Tibial nerve (tissue), 4 donors: ENCODE results near the gene ANKRD44. TPM values are rescaled to one million over a fixed set of nuclear protein-coding genes. Genes with fewer than 3 reads are reported as not detected.

Experiments used
- DNase-seq, 2 donors: peaks; one replicate each; pipeline ENCODE4 v3.0.0-alpha.2; 2019; ENCODE audit warnings: low spot score in 2 of 2
- H3K27ac ChIP-seq, 4 donors: fragments of 200-600 bp; sonication (generic) in 3 of 4; one replicate each; pipeline ENCODE4 v1.5.1; 2017 to 2019; ENCODE audit warnings: mild to moderate bottlenecking in 1 of 4
- H3K27me3 ChIP-seq, 2 donors: fragments of 200-600 bp; sonication (generic) in 1 of 2; one replicate each; pipeline versions ENCODE4 v1.5.1 to v1.6.0; 2017 to 2019
- H3K36me3 ChIP-seq, 3 donors: fragments of 200-600 bp; sonication (generic); one replicate each; pipeline ENCODE4 v1.5.1; 2018 to 2019
- H3K4me1 ChIP-seq, 4 donors: fragments of 200-600 bp; sonication (generic) in 3 of 4; one replicate each; pipeline ENCODE4 v1.5.1; 2017 to 2019
- H3K4me3 ChIP-seq, 4 donors: fragments of 200-600 bp; sonication (generic) in 3 of 4; one replicate each; pipeline ENCODE4 v1.5.1; 2017 to 2019; ENCODE audit warnings: mild to moderate bottlenecking in 1 of 4, moderate library complexity in 1 of 4
- H3K9me3 ChIP-seq, 4 donors: fragments of 200-600 bp; sonication (generic) in 3 of 4; one replicate each; pipeline ENCODE4 v1.5.1; 2017 to 2019
- CTCF ChIP-seq, 5 experiments: fragments of 200-600 bp in 3 of 5; fragments of 450-650 bp in 2 of 5; sonication (generic) in 3 of 5; IDR thresholded peaks; one replicate each; pipeline ENCODE4 v1.5.1; 2016 to 2019; ENCODE audit warnings: antibody characterized with exemption in 5 of 5, mild to moderate bottlenecking in 3 of 5, moderate library complexity in 2 of 5
- EP300 ChIP-seq, 2 donors: sonication (generic); formaldehyde crosslinking; IDR thresholded peaks; one replicate each; pipeline ENCODE4 v1.6.1; 2017; ENCODE audit warnings: antibody characterized with exemption in 2 of 2, mild to moderate bottlenecking in 1 of 2
- POLR2A ChIP-seq, 2 donors: fragments of 450-650 bp; IDR thresholded peaks; one replicate each; pipeline ENCODE4 v1.6.1; 2017; ENCODE audit warnings: antibody characterized with exemption in 2 of 2, mild to moderate bottlenecking in 2 of 2, moderate library complexity in 2 of 2
- WGBS, 2 donors: methylation state at CpG; one replicate each; pipeline ENCODE4 v1.1.5; 2018; 5-methylcytosine and 5-hydroxymethylcytosine counted together
- total RNA-seq, 4 donors: library from RNA; depleted of rRNA; stranded (reverse); fragments of >200 nt; gene quantifications; one replicate each; pipeline ENCODE4 v1.1.0, GENCODE V29; 2016

ANKRD44 gene
- total RNA-seq, 4 donors from 2014 or later: 28.5 to 48.9 (median 41.5) TPM

- H3K36me3 ChIP-seq: no peaks in the 10 kb centered on the region
- WGBS, 2 donors: 97 to 99% methylated on average over 9 of the region's 9 CpGs
- DNase-seq: no peak
- no peaks in the 10 kb centered on the region for H3K9me3 ChIP-seq
- H3K27me3 ChIP-seq: no peaks in the 10 kb centered on the region
- no peak overlapping the region for H3K4me3 ChIP-seq
- no peak for TF ChIP-seq CTCF (IDR thresholded peaks at IDR 0.05)
- no peak for TF ChIP-seq EP300 (IDR thresholded peaks at IDR 0.05)
- H3K4me1 ChIP-seq: peaks cover 0 to 23% (median 8%) of the 10 kb centered on the region in 4 donors
- no peak overlapping the region for H3K27ac ChIP-seq
Measured at GRCh38 chr2:197263077-197263476, 47.5 kb downstream of the ANKRD44 start.

GRCh38 chr2:197261808-197262226, 48.8 kb downstream of the ANKRD44 start:
- Histone ChIP-seq H3K36me3 (no peaks in the 10 kb centered on the region), H3K4me3 (no peak overlapping the region), H3K4me1 (peaks cover 0 to 22% (median 8%) of the 10 kb centered on the region in 4 donors), H3K27ac (peak overlapping the region in 1 of 4 donors; percentile 55), H3K27me3 (no peaks in the 10 kb centered on the region), H3K9me3 (no peaks in the 10 kb centered on the region)
- DNase-seq: no peak
- WGBS, 2 donors: 39 to 47% methylated on average over 6 of the region's 6 CpGs
- TF ChIP-seq POLR2A (IDR thresholded peaks at IDR 0.05) (no peak), EP300 (IDR thresholded peaks at IDR 0.05) (no peak), CTCF (IDR thresholded peaks at IDR 0.05) (no peak)

GRCh38 chr2:197259470-197259999, 51.0 kb downstream of the ANKRD44 start:
- 91 to 98% methylated on average over 3 of the region's 3 CpGs for WGBS, 2 donors
- H3K36me3 ChIP-seq: no peaks in the 10 kb centered on the region
- DNase-seq: no peak
- no peak overlapping the region for H3K4me3 ChIP-seq
- H3K27me3 ChIP-seq: no peaks in the 10 kb centered on the region
- H3K4me1 ChIP-seq: peaks cover 0 to 33% (median 19%) of the 10 kb centered on the region in 4 donors
- no peak for TF ChIP-seq POLR2A (IDR thresholded peaks at IDR 0.05)
- TF ChIP-seq EP300 (IDR thresholded peaks at IDR 0.05): no peak
- no peak for TF ChIP-seq CTCF (IDR thresholded peaks at IDR 0.05)
- H3K9me3 ChIP-seq: no peaks in the 10 kb centered on the region
- no peak overlapping the region for H3K27ac ChIP-seq

- 82 to 88% methylated on average over 2 of the region's 2 CpGs for WGBS, 2 donors
- Histone ChIP-seq H3K4me1 (peaks cover 0 to 34% (median 19%) of the 10 kb centered on the region in 4 donors), H3K36me3 (no peaks in the 10 kb centered on the region), H3K27ac (no peak overlapping the region), H3K4me3 (no peak overlapping the region), H3K9me3 (no peaks in the 10 kb centered on the region), H3K27me3 (no peaks in the 10 kb centered on the region)
- TF ChIP-seq POLR2A (IDR thresholded peaks at IDR 0.05): no peak
- no peak for TF ChIP-seq EP300 (IDR thresholded peaks at IDR 0.05)
- no peak for TF ChIP-seq CTCF (IDR thresholded peaks at IDR 0.05)
- DNase-seq: no peak
Measured at GRCh38 chr2:197258580-197258979, 52.0 kb downstream of the ANKRD44 start.

GRCh38 chr2:197256547-197257170, 53.9 kb downstream of the ANKRD44 start:
- H3K9me3 ChIP-seq: no peaks in the 10 kb centered on the region
- no peak for DNase-seq
- no peaks in the 10 kb centered on the region for H3K27me3 ChIP-seq
- WGBS, 2 donors: 74% methylated on average over 2 of the region's 2 CpGs
- no peak overlapping the region for H3K4me3 ChIP-seq
- H3K36me3 ChIP-seq: no peaks in the 10 kb centered on the region
- TF ChIP-seq CTCF (IDR thresholded peaks at IDR 0.05) (no peak), EP300 (IDR thresholded peaks at IDR 0.05) (no peak)
- H3K27ac ChIP-seq: peak overlapping the region in 2 of 4 donors; percentile 5 to 65
- peaks cover 0 to 27% (median 16%) of the 10 kb centered on the region in 4 donors for H3K4me1 ChIP-seq
